WTC11 (cell line): ENCODE data around the gene STX19. TPM values are rescaled to one million over a fixed set of nuclear protein-coding genes. Genes with fewer than 3 reads are reported as not detected.

Source experiments
- ATAC-seq: fragments of 200-7000 bp; cut with Tn5 transposase; 2 replicates; pipeline ENCODE4 v1.10.0; 2021; ENCODE audit warnings: mild to moderate bottlenecking, moderate library complexity
- CTCF ChIA-PET: fragments of 300-600 bp; sonication (Branson Sonifier 250); formaldehyde crosslinking; loops from one replicate; lab custom pipeline; 2021; ENCODE audit warnings: antibody characterized with exemption; lab: Charles Lee
- POLR2A ChIA-PET: fragments of 350-600 bp; sonication (Branson Sonifier 250); formaldehyde crosslinking; loops from one replicate; lab custom pipeline; 2021; ENCODE audit warnings: antibody characterized with exemption; lab: Charles Lee
- DNase-seq: peaks from one replicate; pipeline ENCODE4 v3.0.0; 2021; ENCODE audit warnings: low spot score
- H3K27ac Mint-ChIP-seq: 2 replicates; pipeline ENCODE4 v1.8.0; 2021; ENCODE audit warnings: mixed read lengths
- H3K27me3 Mint-ChIP-seq: 2 replicates; pipeline ENCODE4 v1.8.0; 2021; ENCODE audit warnings: low read depth, mild to moderate bottlenecking, moderate library complexity, mixed read lengths
- H3K36me3 Mint-ChIP-seq: 2 replicates; pipeline ENCODE4 v1.8.0; 2021; ENCODE audit warnings: mixed read lengths
- H3K4me1 Mint-ChIP-seq: 2 replicates; pipeline ENCODE4 v1.8.0; 2022; ENCODE audit warnings: mixed read lengths
- H3K4me3 Mint-ChIP-seq: 2 replicates; pipeline ENCODE4 v1.8.0; 2021; ENCODE audit warnings: mild to moderate bottlenecking, moderate library complexity, mixed read lengths
- H3K9me3 Mint-ChIP-seq: 2 replicates; pipeline ENCODE4 v1.8.0; 2021; ENCODE audit warnings: mixed read lengths
- ATF1 ChIP-seq: sonication (generic); formaldehyde crosslinking; IDR thresholded peaks from 2 replicates; pipeline ENCODE4 v1.8.1; 2023; ENCODE audit warnings: mild to moderate bottlenecking, moderate library complexity, missing genetic modification reagents
- CREB1 ChIP-seq: sonication (generic); formaldehyde crosslinking; IDR thresholded peaks from 2 replicates; pipeline ENCODE4 v1.8.0; 2023; ENCODE audit warnings: mild to moderate bottlenecking, missing genetic modification reagents
- FOXK1 ChIP-seq: sonication (generic); formaldehyde crosslinking; IDR thresholded peaks from 2 replicates; pipeline ENCODE4 v1.8.0; 2022; ENCODE audit warnings: mild to moderate bottlenecking, moderate library complexity, missing genetic modification reagents
- FOXP1 ChIP-seq: sonication (generic); formaldehyde crosslinking; IDR thresholded peaks from 2 replicates; pipeline ENCODE4 v1.8.0; 2022; ENCODE audit warnings: missing genetic modification reagents, mild to moderate bottlenecking, moderate library complexity, borderline replicate concordance
- GTF2I ChIP-seq: fragments of 250-450 bp; sonication (Bioruptor Pico); conservative IDR thresholded peaks from 2 replicates; pipeline ENCODE4 v1.4.0; 2021; ENCODE audit warnings: mild to moderate bottlenecking
- JUN ChIP-seq: sonication (generic); formaldehyde crosslinking; IDR thresholded peaks from 2 replicates; pipeline ENCODE4 v1.8.0; 2023; ENCODE audit warnings: mild to moderate bottlenecking, missing genetic modification reagents
- MXD4 ChIP-seq: fragments of 250-450 bp; sonication (Bioruptor Pico); IDR thresholded peaks from 2 replicates; pipeline ENCODE4 v1.8.0; 2021; ENCODE audit warnings: mild to moderate bottlenecking, moderate library complexity, borderline replicate concordance
- NFATC4 ChIP-seq: fragments of 250-450 bp; sonication (Bioruptor Pico); IDR thresholded peaks from 2 replicates; pipeline ENCODE4 v1.9.0; 2021; ENCODE audit warnings: mild to moderate bottlenecking
- NR1H2 ChIP-seq: sonication (generic); formaldehyde crosslinking; IDR thresholded peaks from 2 replicates; pipeline ENCODE4 v1.9.0; 2021; ENCODE audit warnings: mild to moderate bottlenecking, moderate library complexity, missing genetic modification reagents
- OVOL2 ChIP-seq: fragments of 250-450 bp; sonication (Bioruptor Pico); IDR thresholded peaks from 2 replicates; pipeline ENCODE4 v1.9.0; 2021; ENCODE audit warnings: mild to moderate bottlenecking, borderline replicate concordance
- SOX15 ChIP-seq: fragments of 250-450 bp; sonication (Bioruptor Pico); IDR thresholded peaks from 2 replicates; pipeline ENCODE4 v1.9.0; 2021; ENCODE audit warnings: mild to moderate bottlenecking
- SP1 ChIP-seq: sonication (generic); formaldehyde crosslinking; conservative IDR thresholded peaks from 2 replicates; pipeline ENCODE4 v1.8.1; 2022; ENCODE audit warnings: missing genetic modification reagents
- ZBTB21 ChIP-seq: sonication (generic); formaldehyde crosslinking; IDR thresholded peaks from 2 replicates; pipeline ENCODE4 v1.8.1; 2023; ENCODE audit warnings: mild to moderate bottlenecking, missing genetic modification reagents, borderline replicate concordance
- ZNF138 ChIP-seq: sonication (generic); formaldehyde crosslinking; conservative IDR thresholded peaks from 2 replicates; pipeline ENCODE4 v1.8.1; 2022; ENCODE audit warnings: mild to moderate bottlenecking, moderate library complexity, missing genetic modification reagents
- ZNF219 ChIP-seq: sonication (generic); formaldehyde crosslinking; IDR thresholded peaks from 2 replicates; pipeline ENCODE4 v1.8.0; 2023; ENCODE audit warnings: missing genetic modification reagents, mild to moderate bottlenecking, borderline replicate concordance
- ZNF232 ChIP-seq: sonication (generic); formaldehyde crosslinking; IDR thresholded peaks from 2 replicates; pipeline ENCODE4 v1.8.0; 2022; ENCODE audit warnings: mild to moderate bottlenecking, missing genetic modification reagents
- ZNF317 ChIP-seq: sonication (generic); formaldehyde crosslinking; IDR thresholded peaks from 2 replicates; pipeline ENCODE4 v1.8.1; 2023; ENCODE audit warnings: low read depth, mild to moderate bottlenecking, moderate library complexity, missing genetic modification reagents, borderline replicate concordance
- ZNF423 ChIP-seq: fragments of 250-450 bp; sonication (Bioruptor Pico); IDR thresholded peaks from 2 replicates; pipeline ENCODE4 v2.1.2; 2022; ENCODE audit warnings: mild to moderate bottlenecking, moderate library complexity
- total RNA-seq: library from RNA; stranded (reverse); gene quantifications from 3 replicates; pipeline ENCODE4 v1.2.3, GENCODE V29; 2021
- TF ChIP-seq, protein P1 (sequence below): sonication (generic); formaldehyde crosslinking; IDR thresholded peaks from 2 replicates; pipeline ENCODE4 v1.8.1; 2023; ENCODE audit warnings: mild to moderate bottlenecking, missing genetic modification reagents, moderate library complexity
- TF ChIP-seq, protein P2 (sequence below): sonication (generic); formaldehyde crosslinking; IDR thresholded peaks from 2 replicates; pipeline ENCODE4 v1.8.1; 2023; ENCODE audit warnings: mild to moderate bottlenecking, missing genetic modification reagents, moderate library complexity
- TF ChIP-seq, protein P3 (sequence below): sonication (generic); formaldehyde crosslinking; conservative IDR thresholded peaks from 2 replicates; pipeline ENCODE4 v1.8.1; 2022; ENCODE audit warnings: mild to moderate bottlenecking, missing genetic modification reagents
- TF ChIP-seq, protein P4 (sequence below): sonication (generic); formaldehyde crosslinking; IDR thresholded peaks from 2 replicates; pipeline ENCODE4 v1.8.1; 2022; ENCODE audit warnings: low read depth, mild to moderate bottlenecking, moderate library complexity, missing genetic modification reagents, borderline replicate concordance
- TF ChIP-seq, protein P5 (sequence below): fragments of 250-450 bp; sonication (Bioruptor Pico); IDR thresholded peaks from 2 replicates; pipeline ENCODE4 v1.9.0; 2021; ENCODE audit warnings: moderate library complexity, mild to moderate bottlenecking, inconsistent platforms, borderline replicate concordance
- TF ChIP-seq, protein P6 (sequence below): fragments of 250-450 bp; sonication (Bioruptor Pico); IDR thresholded peaks from 2 replicates; pipeline ENCODE4 v1.9.0; 2021; ENCODE audit warnings: mild to moderate bottlenecking
- TF ChIP-seq, protein P7 (sequence below): sonication (generic); formaldehyde crosslinking; IDR thresholded peaks from 2 replicates; pipeline ENCODE4 v1.8.0; 2022; ENCODE audit warnings: mild to moderate bottlenecking, missing genetic modification reagents
- TF ChIP-seq, protein P8 (sequence below): sonication (generic); formaldehyde crosslinking; IDR thresholded peaks from 2 replicates; pipeline ENCODE4 v1.8.0; 2022; ENCODE audit warnings: missing genetic modification reagents

Gene STX19
- total RNA-seq, 1 experiment from 2014 or later = not detected

DNA sequence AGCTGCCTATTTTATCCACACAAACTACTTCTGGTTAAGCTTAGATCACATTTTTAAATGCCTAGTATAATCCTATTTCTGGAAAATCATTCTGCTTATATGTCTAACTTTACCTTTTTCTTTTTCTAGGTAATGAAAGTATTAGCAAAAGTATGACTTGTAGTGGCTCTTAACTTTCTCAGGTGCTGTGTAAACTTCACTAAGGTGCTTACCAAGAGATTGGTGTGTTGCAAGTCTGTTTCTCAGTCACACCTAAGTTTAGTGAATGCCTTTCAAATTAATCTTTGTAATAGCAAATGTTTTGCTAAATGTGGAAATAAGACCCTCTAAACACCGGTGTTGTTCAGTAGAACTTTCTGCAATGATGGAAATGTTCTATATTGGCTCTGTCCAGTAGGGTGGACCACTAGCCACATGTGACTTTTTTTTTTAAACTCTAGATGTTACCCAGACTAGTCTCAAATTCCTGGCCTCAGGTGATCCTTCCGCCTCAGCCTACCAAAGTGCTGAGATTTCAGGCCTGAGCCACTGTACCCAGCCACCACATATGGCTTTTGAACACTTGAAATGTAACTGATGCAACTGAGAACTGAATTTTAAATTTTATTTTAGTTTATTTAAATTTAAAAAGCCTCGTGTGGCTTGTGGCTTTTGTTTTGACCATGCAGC is 26.4 kb downstream of the STX19 start:
- TF ChIP-seq, protein P1, sequence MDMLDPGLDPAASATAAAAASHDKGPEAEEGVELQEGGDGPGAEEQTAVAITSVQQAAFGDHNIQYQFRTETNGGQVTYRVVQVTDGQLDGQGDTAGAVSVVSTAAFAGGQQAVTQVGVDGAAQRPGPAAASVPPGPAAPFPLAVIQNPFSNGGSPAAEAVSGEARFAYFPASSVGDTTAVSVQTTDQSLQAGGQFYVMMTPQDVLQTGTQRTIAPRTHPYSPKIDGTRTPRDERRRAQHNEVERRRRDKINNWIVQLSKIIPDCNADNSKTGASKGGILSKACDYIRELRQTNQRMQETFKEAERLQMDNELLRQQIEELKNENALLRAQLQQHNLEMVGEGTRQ (CRISPR knock-in tag) = no peak
- TF ChIP-seq, protein P2, sequence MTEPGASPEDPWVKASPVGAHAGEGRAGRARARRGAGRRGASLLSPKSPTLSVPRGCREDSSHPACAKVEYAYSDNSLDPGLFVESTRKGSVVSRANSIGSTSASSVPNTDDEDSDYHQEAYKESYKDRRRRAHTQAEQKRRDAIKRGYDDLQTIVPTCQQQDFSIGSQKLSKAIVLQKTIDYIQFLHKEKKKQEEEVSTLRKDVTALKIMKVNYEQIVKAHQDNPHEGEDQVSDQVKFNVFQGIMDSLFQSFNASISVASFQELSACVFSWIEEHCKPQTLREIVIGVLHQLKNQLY (CRISPR knock-in tag) = no peak
- TF ChIP-seq, protein P3, sequence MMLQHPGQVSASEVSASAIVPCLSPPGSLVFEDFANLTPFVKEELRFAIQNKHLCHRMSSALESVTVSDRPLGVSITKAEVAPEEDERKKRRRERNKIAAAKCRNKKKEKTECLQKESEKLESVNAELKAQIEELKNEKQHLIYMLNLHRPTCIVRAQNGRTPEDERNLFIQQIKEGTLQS (CRISPR knock-in tag) = no peak
- TF ChIP-seq SOX15 (CRISPR knock-in tag) (no peak), FOXP1 (CRISPR knock-in tag) (no peak), ZNF219 (CRISPR knock-in tag) (no peak), NFATC4 (CRISPR knock-in tag) (no peak), OVOL2 (CRISPR knock-in tag) (no peak), ATF1 (CRISPR knock-in tag) (no peak), FOXK1 (CRISPR knock-in tag) (no peak), ZNF317 (CRISPR knock-in tag) (no peak), CREB1 (CRISPR knock-in tag) (no peak)
- TF ChIP-seq, protein P4, sequence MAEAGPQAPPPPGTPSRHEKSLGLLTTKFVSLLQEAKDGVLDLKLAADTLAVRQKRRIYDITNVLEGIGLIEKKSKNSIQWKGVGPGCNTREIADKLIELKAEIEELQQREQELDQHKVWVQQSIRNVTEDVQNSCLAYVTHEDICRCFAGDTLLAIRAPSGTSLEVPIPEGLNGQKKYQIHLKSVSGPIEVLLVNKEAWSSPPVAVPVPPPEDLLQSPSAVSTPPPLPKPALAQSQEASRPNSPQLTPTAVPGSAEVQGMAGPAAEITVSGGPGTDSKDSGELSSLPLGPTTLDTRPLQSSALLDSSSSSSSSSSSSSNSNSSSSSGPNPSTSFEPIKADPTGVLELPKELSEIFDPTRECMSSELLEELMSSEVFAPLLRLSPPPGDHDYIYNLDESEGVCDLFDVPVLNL (CRISPR knock-in tag) = no peak
- TF ChIP-seq, protein P5, sequence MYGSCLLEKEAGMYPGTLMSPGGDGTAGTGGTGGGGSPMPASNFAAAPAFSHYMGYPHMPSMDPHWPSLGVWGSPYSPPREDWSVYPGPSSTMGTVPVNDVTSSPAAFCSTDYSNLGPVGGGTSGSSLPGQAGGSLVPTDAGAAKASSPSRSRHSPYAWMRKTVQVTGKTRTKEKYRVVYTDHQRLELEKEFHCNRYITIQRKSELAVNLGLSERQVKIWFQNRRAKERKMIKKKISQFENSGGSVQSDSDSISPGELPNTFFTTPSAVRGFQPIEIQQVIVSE = no peak
- TF ChIP-seq, protein P6, sequence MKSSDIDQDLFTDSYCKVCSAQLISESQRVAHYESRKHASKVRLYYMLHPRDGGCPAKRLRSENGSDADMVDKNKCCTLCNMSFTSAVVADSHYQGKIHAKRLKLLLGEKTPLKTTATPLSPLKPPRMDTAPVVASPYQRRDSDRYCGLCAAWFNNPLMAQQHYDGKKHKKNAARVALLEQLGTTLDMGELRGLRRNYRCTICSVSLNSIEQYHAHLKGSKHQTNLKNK (CRISPR knock-in tag) = no peak
- TF ChIP-seq, all 79 proteins: peak for 0
- H3K9me3 Mint-ChIP-seq = no peaks in the 10 kb centered on the region
- H3K4me1 Mint-ChIP-seq = no peaks in the 10 kb centered on the region
- POLR2A ChIA-PET = no interaction called here
- H3K27me3 Mint-ChIP-seq = no peaks in the 10 kb centered on the region
- ATAC-seq = no peak
- H3K4me3 Mint-ChIP-seq = no peak overlapping the region
- H3K36me3 Mint-ChIP-seq = no peaks in the 10 kb centered on the region; the same call in 1 of the 2 replicates
- H3K27ac Mint-ChIP-seq = no peak overlapping the region
- CTCF ChIA-PET = interaction anchor here (0.6 kb wide), 1 partner anchor 14 kb away, joined by 3 read pairs; no protein-coding TSS in a partner anchor
- no peak for DNase-seq

DNA sequence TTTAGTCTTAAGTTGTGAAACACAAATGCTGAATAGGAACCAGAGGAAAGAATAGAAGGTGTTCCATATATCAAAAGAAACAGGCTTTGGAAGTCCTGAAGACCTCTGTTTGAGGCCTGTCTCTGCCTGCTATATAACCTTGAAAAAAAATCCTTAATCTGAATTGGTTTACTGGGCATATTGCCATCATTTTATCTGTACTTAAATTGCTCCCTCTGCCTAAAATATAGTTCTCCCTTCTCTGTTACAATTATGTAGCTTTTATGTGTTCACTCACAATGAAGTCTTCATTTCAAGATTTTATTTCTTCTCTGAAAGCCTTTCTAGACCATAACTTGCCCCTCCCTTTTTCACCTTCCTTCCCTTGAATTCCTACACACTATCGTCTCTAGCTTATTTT is 27.2 kb downstream of the STX19 start:
- ATAC-seq (no peak), DNase-seq (no peak)
- H3K27me3 Mint-ChIP-seq = no peaks in the 10 kb centered on the region
- H3K36me3 Mint-ChIP-seq = peaks cover 3% of the 10 kb centered on the region; the same call in 1 of the 2 replicates
- ChIA-PET CTCF (interaction anchor here (0.6 kb wide), 1 partner anchor 13 kb away, joined by 3 read pairs; no protein-coding TSS in a partner anchor), POLR2A (no interaction called here)
- H3K4me1 Mint-ChIP-seq = no peaks in the 10 kb centered on the region
- no peak overlapping the region for H3K27ac Mint-ChIP-seq
- H3K4me3 Mint-ChIP-seq = no peak overlapping the region
- H3K9me3 Mint-ChIP-seq = no peaks in the 10 kb centered on the region
- no peak for TF ChIP-seq ZNF138 (CRISPR knock-in tag)
- TF ChIP-seq, protein P7, sequence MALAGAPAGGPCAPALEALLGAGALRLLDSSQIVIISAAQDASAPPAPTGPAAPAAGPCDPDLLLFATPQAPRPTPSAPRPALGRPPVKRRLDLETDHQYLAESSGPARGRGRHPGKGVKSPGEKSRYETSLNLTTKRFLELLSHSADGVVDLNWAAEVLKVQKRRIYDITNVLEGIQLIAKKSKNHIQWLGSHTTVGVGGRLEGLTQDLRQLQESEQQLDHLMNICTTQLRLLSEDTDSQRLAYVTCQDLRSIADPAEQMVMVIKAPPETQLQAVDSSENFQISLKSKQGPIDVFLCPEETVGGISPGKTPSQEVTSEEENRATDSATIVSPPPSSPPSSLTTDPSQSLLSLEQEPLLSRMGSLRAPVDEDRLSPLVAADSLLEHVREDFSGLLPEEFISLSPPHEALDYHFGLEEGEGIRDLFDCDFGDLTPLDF (CRISPR knock-in tag) = no peak
- TF ChIP-seq SP1 = no peak
- TF ChIP-seq ZBTB21 (CRISPR knock-in tag) = no peak
- no peak for TF ChIP-seq GTF2I (CRISPR knock-in tag)
- TF ChIP-seq, protein P8, sequence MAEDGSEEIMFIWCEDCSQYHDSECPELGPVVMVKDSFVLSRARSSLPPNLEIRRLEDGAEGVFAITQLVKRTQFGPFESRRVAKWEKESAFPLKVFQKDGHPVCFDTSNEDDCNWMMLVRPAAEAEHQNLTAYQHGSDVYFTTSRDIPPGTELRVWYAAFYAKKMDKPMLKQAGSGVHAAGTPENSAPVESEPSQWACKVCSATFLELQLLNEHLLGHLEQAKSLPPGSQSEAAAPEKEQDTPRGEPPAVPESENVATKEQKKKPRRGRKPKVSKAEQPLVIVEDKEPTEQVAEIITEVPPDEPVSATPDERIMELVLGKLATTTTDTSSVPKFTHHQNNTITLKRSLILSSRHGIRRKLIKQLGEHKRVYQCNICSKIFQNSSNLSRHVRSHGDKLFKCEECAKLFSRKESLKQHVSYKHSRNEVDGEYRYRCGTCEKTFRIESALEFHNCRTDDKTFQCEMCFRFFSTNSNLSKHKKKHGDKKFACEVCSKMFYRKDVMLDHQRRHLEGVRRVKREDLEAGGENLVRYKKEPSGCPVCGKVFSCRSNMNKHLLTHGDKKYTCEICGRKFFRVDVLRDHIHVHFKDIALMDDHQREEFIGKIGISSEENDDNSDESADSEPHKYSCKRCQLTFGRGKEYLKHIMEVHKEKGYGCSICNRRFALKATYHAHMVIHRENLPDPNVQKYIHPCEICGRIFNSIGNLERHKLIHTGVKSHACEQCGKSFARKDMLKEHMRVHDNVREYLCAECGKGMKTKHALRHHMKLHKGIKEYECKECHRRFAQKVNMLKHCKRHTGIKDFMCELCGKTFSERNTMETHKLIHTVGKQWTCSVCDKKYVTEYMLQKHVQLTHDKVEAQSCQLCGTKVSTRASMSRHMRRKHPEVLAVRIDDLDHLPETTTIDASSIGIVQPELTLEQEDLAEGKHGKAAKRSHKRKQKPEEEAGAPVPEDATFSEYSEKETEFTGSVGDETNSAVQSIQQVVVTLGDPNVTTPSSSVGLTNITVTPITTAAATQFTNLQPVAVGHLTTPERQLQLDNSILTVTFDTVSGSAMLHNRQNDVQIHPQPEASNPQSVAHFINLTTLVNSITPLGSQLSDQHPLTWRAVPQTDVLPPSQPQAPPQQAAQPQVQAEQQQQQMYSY (CRISPR knock-in tag) = no peak
- TF ChIP-seq NR1H2 (CRISPR knock-in tag) = no peak
- TF ChIP-seq, protein P6 (CRISPR knock-in tag) = no peak
- no peak for TF ChIP-seq JUN (CRISPR knock-in tag)
- no peak for TF ChIP-seq ZNF232 (CRISPR knock-in tag)
- no peak for TF ChIP-seq ZNF423
- no peak for TF ChIP-seq MXD4 (CRISPR knock-in tag)
